OCI-LY7 (cell line): ENCODE data around the gene FOXN1. TPM values are rescaled to one million over a fixed set of nuclear protein-coding genes. Genes with fewer than 3 reads are reported as not detected.

Experiments
- BruUV-seq: library from RNA; stranded (reverse); fragments of 400-500 nt; replicated peaks from 2 replicates; lab custom pipeline; 2021; lab: Mats Ljungman, UMichigan
- CTCF ChIA-PET: fragments of 300-600 bp; sonication (Branson Sonifier 250); formaldehyde crosslinking; loops from one replicate; lab custom pipeline; 2022; ENCODE audit warnings: antibody characterized with exemption; ENCODE audit not compliant: unreplicated experiment; lab: Charles Lee
- POLR2A ChIA-PET: fragments of 300-600 bp; sonication (Branson Sonifier 250); formaldehyde crosslinking; loops from one replicate; lab custom pipeline; 2022; ENCODE audit warnings: antibody characterized with exemption; lab: Charles Lee
- DNase-seq: peaks from one replicate; pipeline ENCODE4 v3.0.0-alpha.2; 2015; ENCODE audit warnings: low spot score
- H2AFZ ChIP-seq: fragments of 200-600 bp; sonication (generic), shearing (Covaris generic); 2 replicates; pipeline ENCODE4 v1.6.1; 2014; ENCODE audit warnings: mild to moderate bottlenecking, antibody characterized with exemption, low read length, moderate library complexity
- H3K27ac ChIP-seq: fragments of 200-600 bp; sonication (generic); 2 replicates; pipeline ENCODE4 v1.5.1; 2014; ENCODE audit warnings: mixed run types, low read depth, mild to moderate bottlenecking, moderate library complexity, low read length, inconsistent platforms; ENCODE audit not compliant: poor library complexity, severe bottlenecking
- H3K36me3 ChIP-seq: fragments of 200-600 bp; sonication (generic); 2 replicates; pipeline ENCODE4 v1.6.1; 2014; ENCODE audit warnings: mild to moderate bottlenecking, antibody characterized with exemption, low read length, moderate library complexity, mixed read lengths; ENCODE audit not compliant: insufficient read depth
- H3K4me1 ChIP-seq: fragments of 200-600 bp; sonication (generic); 2 replicates; pipeline ENCODE4 v1.5.1; 2014; ENCODE audit warnings: mild to moderate bottlenecking, low read length; ENCODE audit not compliant: insufficient read depth, poor library complexity, severe bottlenecking
- H3K4me2 ChIP-seq: fragments of 200-600 bp; sonication (generic); 2 replicates; pipeline ENCODE4 v1.6.1; 2014; ENCODE audit warnings: mild to moderate bottlenecking, low read length
- H3K4me3 ChIP-seq: fragments of 200-600 bp; sonication (generic); 2 replicates; pipeline ENCODE4 v1.5.1; 2014; ENCODE audit warnings: mild to moderate bottlenecking, low read depth, low read length; ENCODE audit not compliant: poor library complexity, severe bottlenecking
- H3K79me2 ChIP-seq: fragments of 200-600 bp; sonication (generic); 2 replicates; pipeline ENCODE4 v1.6.1; 2016; ENCODE audit warnings: low read depth, mild to moderate bottlenecking, low read length, moderate library complexity, mixed read lengths; ENCODE audit not compliant: insufficient read depth
- H3K9me2 ChIP-seq: fragments of 200-600 bp; sonication (generic); 2 replicates; pipeline ENCODE4 v1.6.1; 2016; ENCODE audit warnings: mild to moderate bottlenecking, low read length, mixed read lengths; ENCODE audit not compliant: insufficient read depth
- H3K9me3 ChIP-seq: fragments of 200-600 bp; sonication (generic); 2 replicates; pipeline ENCODE4 v1.6.1; 2014; ENCODE audit warnings: mild to moderate bottlenecking, mixed run types, low read length, mixed read lengths
- H4K20me1 ChIP-seq: fragments of 200-600 bp; sonication (generic); 2 replicates; pipeline ENCODE4 v1.6.1; 2014; ENCODE audit warnings: mild to moderate bottlenecking, antibody characterized with exemption, low read length, moderate library complexity, mixed read lengths; ENCODE audit not compliant: insufficient read depth
- CTCF ChIP-seq: fragments of 200-600 bp; sonication (generic); conservative IDR thresholded peaks from 2 replicates; pipeline ENCODE4 v1.5.1; 2014; ENCODE audit warnings: mild to moderate bottlenecking, antibody characterized with exemption, low read length, moderate library complexity, mixed read lengths
- EZH2phosphoT487 ChIP-seq: fragments of 200-600 bp; sonication (generic); IDR thresholded peaks from 2 replicates; pipeline ENCODE4 v1.6.1; 2018; ENCODE audit warnings: low read depth, borderline replicate concordance, mild to moderate bottlenecking, mixed run types, antibody characterized with exemption, low read length, moderate library complexity, mixed read lengths
- intact Hi-C: fragments of 100-400 bp; cut with micrococcal nuclease; formaldehyde crosslinking; loops from one replicate; pipeline ENCODE4 v1.10.0; 2022; ENCODE audit not compliant: unreplicated experiment
- total RNA-seq, 2 experiments: library from RNA; depleted of rRNA in 1 of 2; stranded (reverse); fragments of >200 nt in 1 of 2; shearing (Covaris generic) in 1 of 2; gene quantifications; 2 replicates each; pipeline ENCODE4 v1.2.3, GENCODE V29; 2014 to 2022

The FOXN1 gene
- total RNA-seq, 2 experiments from 2014 or later: not detected

- H3K4me2 ChIP-seq: peak overlapping the region; percentile 90
- peaks cover 26% of the 10 kb centered on the region for H3K4me1 ChIP-seq
- peaks cover 34% of the 10 kb centered on the region; the same call in 1 of the 2 replicates for H3K36me3 ChIP-seq
- no peaks in the 10 kb centered on the region for H3K9me3 ChIP-seq
- BruUV-seq: no TSS peak
- TF ChIP-seq CTCF (no peak), EZH2phosphoT487 (no peak)
- intact Hi-C loops: loop anchor here (5.0 kb wide), 1 partner anchor 61 kb away; the partner anchor contains the start of gene RSKR
- H3K9me2 ChIP-seq: no peaks in the 10 kb centered on the region
- peak overlapping the region; percentile 73 for H3K4me3 ChIP-seq
- H3K79me2 ChIP-seq: no peaks in the 10 kb centered on the region
- H2AFZ ChIP-seq: no peak overlapping the region
- DNase-seq: no peak
- H4K20me1 ChIP-seq: no peaks in the 10 kb centered on the region
- CTCF ChIA-PET: interaction anchor here (0.5 kb wide), 1 partner anchor 50 kb away, joined by 4 read pairs; no protein-coding TSS in a partner anchor
- POLR2A ChIA-PET: interaction anchor here (0.6 to 1.5 kb wide), 4 partner anchors 20 to 114 kb away, joined by 3 to 5 read pairs (median 4); partner anchors contain the start of genes ALDOC, PIGS, SDF2 and SUPT6H
- no peak overlapping the region for H3K27ac ChIP-seq
Measured at GRCh38 chr17:28551421-28552175, 45.5 kb downstream of the FOXN1 start.

GRCh38 chr17:28552176-28552999, 46.2 kb downstream of the FOXN1 start, which contains the start of gene UNC119:
Gene UNC119 (minus strand): TSS chr17:28552624. CDS start chr17:28552557, 67 bp downstream.
- Histone ChIP-seq H2AFZ (no peak within 1 kb of the TSS), H3K79me2 (no peaks in the 10 kb centered on the region), H3K36me3 (peaks cover 36% of the 10 kb centered on the region; the same call in 1 of the 2 replicates), H3K4me3 (peak within 1 kb of the TSS; percentile 73), H3K9me2 (no peaks in the 10 kb centered on the region), H3K4me2 (peak within 1 kb of the TSS; percentile 90), H3K9me3 (no peaks in the 10 kb centered on the region), H3K27ac (no peak within 1 kb of the TSS), H4K20me1 (no peaks in the 10 kb centered on the region), H3K4me1 (peaks cover 26% of the 10 kb centered on the region)
- POLR2A ChIA-PET: interaction anchor here (0.6 to 1.0 kb wide), 2 partner anchors 19 to 36 kb away, joined by 3 to 5 read pairs; no protein-coding TSS in a partner anchor
- DNase-seq: peak; percentile 86
- CTCF ChIA-PET: no interaction called here
- intact Hi-C loops: loop anchor here (5.0 kb wide), 1 partner anchor 60 kb away; the partner anchor contains the start of gene RSKR
- BruUV-seq: no TSS peak
- no peak for TF ChIP-seq EZH2phosphoT487
- TF ChIP-seq CTCF: no peak
